Body of pancreas (tissue), 4 donors: ENCODE data around the gene SLC12A1.

ENCODE experiments used
- CTCF ChIP-seq, 7 experiments: fragments of 450-650 bp in 4 of 7; fragments of 200-600 bp in 3 of 7; sonication (generic) in 3 of 7; IDR thresholded peaks; one replicate each; pipeline ENCODE4 v1.5.1; 2016 to 2019; ENCODE audit warnings: antibody characterized with exemption in 7 of 7
- POLR2A ChIP-seq, 3 donors: fragments of 450-650 bp; IDR thresholded peaks; one replicate each; pipeline ENCODE4 v1.6.1; 2016; ENCODE audit warnings: antibody characterized with exemption in 3 of 3, mild to moderate bottlenecking in 2 of 3

- no peak for TF ChIP-seq CTCF (IDR thresholded peaks at IDR 0.05)
- no peak for TF ChIP-seq POLR2A (IDR thresholded peaks at IDR 0.05)
These were observed 66.9 kb downstream of the SLC12A1 start for GRCh38 chr15:48273049-48273448.
